Thoracic aorta (tissue), 2 donors: ENCODE results near the gene TMEM185A. TPM values are rescaled to one million over a fixed set of nuclear protein-coding genes. Genes with fewer than 3 reads are reported as not detected.
"Not testable (repeated sequence)": the region's sequence is repeated elsewhere in the genome, so short reads cannot be mapped to it uniquely, and the experiment has no call there.

Source experiments
- ATAC-seq: fragments of 150-250 bp; one replicate; pipeline ENCODE4 v1.8.0; 2017; ENCODE audit warnings: low read depth; ENCODE audit not compliant: insufficient number of reproducible peaks, low FRiP score
- DNase-seq: peaks from one replicate; pipeline ENCODE4 v3.0.0-alpha.2; 2020; ENCODE audit warnings: low spot score
- H3K27ac ChIP-seq, 2 donors: fragments of 200-600 bp; sonication (generic); 1 replicate in 1 of 2; 2 replicates in 1 of 2; pipeline ENCODE4 v1.5.1; 2016; ENCODE audit warnings: mild to moderate bottlenecking in 2 of 2, moderate library complexity in 2 of 2
- H3K27me3 ChIP-seq: fragments of 200-600 bp; sonication (generic); replicated peaks from 2 replicates; pipeline ENCODE4 v1.6.0; 2016; ENCODE audit warnings: mild to moderate bottlenecking; ENCODE audit not compliant: insufficient read depth
- H3K36me3 ChIP-seq: fragments of 200-600 bp; sonication (generic); one replicate; pipeline ENCODE4 v1.5.1; 2016
- H3K4me1 ChIP-seq, 2 donors: fragments of 200-600 bp; sonication (generic); 1 replicate in 1 of 2; 2 replicates in 1 of 2; pipeline versions ENCODE4 v1.5.1 to v1.6.0; 2016; ENCODE audit warnings: low read depth in 2 of 2, mild to moderate bottlenecking in 1 of 2; ENCODE audit not compliant: control insufficient read depth in 1 of 2
- H3K4me3 ChIP-seq: fragments of 200-600 bp; sonication (generic); 2 replicates; pipeline ENCODE4 v1.5.1; 2016; ENCODE audit warnings: mild to moderate bottlenecking
- H3K9me3 ChIP-seq: fragments of 200-600 bp; sonication (generic); 2 replicates; pipeline ENCODE4 v1.5.1; 2016
- CTCF ChIP-seq: fragments of 200-600 bp; sonication (generic); IDR thresholded peaks from one replicate; pipeline ENCODE4 v1.5.1; 2019; ENCODE audit warnings: antibody characterized with exemption
- total RNA-seq, 2 donors: library from RNA; depleted of rRNA; stranded (reverse); fragments of >200 nt; gene quantifications; one replicate each; pipeline versions ENCODE4 v1.1.0 to v1.2.3, GENCODE V29; 2016

TMEM185A gene
- total RNA-seq, 2 donors from 2014 or later = 17.6 to 21.5 TPM

GRCh38 chrX:149568701-149569296 lies 62.8 kb downstream of the TMEM185A start:
- Histone ChIP-seq H3K4me3 (no peak overlapping the region), H3K36me3 (no peaks in the 10 kb centered on the region), H3K27ac (peak overlapping the region in 1 of 2 donors; percentile 11), H3K4me1 (peaks cover 0 to 14% of the 10 kb centered on the region in 2 donors), H3K9me3 (no peaks in the 10 kb centered on the region), H3K27me3 (no peaks in the 10 kb centered on the region)
- DNase-seq (no peak), ATAC-seq (no peak)
- TF ChIP-seq CTCF = no peak

DNA sequence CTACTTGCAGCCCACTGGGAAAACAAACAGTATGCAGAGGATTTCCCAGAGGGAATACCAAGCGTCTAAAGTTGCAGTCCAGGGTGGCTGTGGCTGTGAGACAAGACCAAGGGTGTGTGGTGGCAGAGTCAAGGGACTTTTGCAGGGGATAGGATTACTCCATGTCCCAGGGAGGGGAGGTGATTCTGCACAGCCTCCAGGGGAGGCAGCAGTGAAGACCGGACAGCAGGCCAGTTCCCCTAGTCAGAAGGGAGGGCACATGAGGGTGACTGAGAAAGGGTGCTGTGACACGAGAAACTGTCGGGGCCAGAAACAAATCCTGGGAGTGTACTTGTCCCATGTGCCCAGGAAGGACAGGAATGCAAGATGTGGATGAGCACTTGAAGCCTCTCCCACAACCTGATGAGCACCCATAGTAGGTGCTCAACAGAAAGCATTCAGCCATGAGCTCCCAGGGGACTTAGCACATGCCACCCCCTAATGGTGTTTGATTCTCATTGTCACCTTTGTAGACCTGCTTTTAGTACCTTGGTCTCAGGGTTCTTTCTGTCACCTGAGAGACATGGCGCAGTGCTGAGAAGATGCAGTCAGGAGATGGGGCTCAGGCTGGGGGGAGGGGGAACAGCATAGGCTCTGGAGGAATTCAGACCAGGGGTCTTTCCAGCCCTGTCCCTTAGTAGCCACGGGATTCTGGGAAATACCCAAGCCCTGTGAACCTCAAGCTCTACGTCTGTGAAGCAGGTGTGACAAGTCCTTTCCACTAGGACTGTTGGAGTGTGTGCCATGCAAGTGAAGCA lies 63.8 kb downstream of the TMEM185A start:
- Histone ChIP-seq H3K4me3 (no peak overlapping the region), H3K27me3 (no peaks in the 10 kb centered on the region), H3K27ac (peak overlapping the region in 1 of 2 donors; percentile 11), H3K4me1 (peaks cover 0 to 14% of the 10 kb centered on the region in 2 donors), H3K9me3 (no peaks in the 10 kb centered on the region), H3K36me3 (no peaks in the 10 kb centered on the region)
- DNase-seq (no peak), ATAC-seq (no peak)
- TF ChIP-seq CTCF = no peak

GRCh38 chrX:149563359-149563758 lies 68.2 kb downstream of the TMEM185A start:
- H3K9me3 ChIP-seq = no peaks in the 10 kb centered on the region
- no peak overlapping the region for H3K4me3 ChIP-seq
- H3K36me3 ChIP-seq = no peaks in the 10 kb centered on the region
- no peak for TF ChIP-seq CTCF
- DNase-seq (no peak), ATAC-seq (no peak)
- H3K27ac ChIP-seq = no peak overlapping the region
- H3K4me1 ChIP-seq = peaks cover 0 to 5% of the 10 kb centered on the region in 2 donors
- no peaks in the 10 kb centered on the region for H3K27me3 ChIP-seq

DNA sequence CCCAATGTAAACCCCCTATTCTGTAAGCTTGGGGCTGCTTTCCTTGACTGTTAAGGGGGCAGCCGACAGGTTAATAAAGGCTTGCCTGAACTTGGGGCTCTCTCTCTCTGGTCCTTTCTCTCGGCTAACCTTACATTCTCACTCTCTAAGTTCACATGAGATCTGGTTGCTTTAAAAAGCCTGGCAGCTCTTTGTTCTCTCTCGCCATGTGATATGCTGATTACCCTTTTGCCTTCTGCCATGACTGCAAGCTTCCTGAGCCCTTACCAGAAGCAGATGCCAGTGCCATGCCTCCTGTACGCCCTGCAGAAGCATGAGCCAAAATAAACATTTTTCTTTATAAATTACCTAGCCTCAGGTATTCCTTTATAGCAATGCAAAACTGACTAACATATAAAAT lies 76.3 kb downstream of the TMEM185A start:
- H3K4me1 ChIP-seq, H3K27ac ChIP-seq, H3K4me3 ChIP-seq, DNase-seq, H3K9me3 ChIP-seq, H3K36me3 ChIP-seq, ATAC-seq, H3K27me3 ChIP-seq: not testable (repeated sequence)

DNA sequence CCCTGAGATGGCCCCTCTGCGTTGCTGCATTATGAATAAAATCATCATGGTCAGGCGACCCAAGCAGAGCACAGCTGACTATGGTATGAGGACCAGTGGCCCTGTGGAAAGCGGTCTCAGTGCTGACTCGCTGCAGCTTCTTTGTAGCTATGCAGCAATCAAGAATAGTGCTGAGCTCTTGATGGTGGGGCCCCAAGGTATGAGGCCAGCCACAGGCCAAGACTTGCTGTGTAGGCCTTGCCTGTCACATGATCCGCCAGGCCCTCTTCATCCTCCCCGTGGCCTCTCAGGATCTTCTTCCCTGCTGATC lies 79.7 kb downstream of the TMEM185A start:
- not testable (repeated sequence) for ATAC-seq, H3K9me3 ChIP-seq, H3K4me3 ChIP-seq, DNase-seq, H3K27me3 ChIP-seq, H3K4me1 ChIP-seq, H3K36me3 ChIP-seq, H3K27ac ChIP-seq

DNA sequence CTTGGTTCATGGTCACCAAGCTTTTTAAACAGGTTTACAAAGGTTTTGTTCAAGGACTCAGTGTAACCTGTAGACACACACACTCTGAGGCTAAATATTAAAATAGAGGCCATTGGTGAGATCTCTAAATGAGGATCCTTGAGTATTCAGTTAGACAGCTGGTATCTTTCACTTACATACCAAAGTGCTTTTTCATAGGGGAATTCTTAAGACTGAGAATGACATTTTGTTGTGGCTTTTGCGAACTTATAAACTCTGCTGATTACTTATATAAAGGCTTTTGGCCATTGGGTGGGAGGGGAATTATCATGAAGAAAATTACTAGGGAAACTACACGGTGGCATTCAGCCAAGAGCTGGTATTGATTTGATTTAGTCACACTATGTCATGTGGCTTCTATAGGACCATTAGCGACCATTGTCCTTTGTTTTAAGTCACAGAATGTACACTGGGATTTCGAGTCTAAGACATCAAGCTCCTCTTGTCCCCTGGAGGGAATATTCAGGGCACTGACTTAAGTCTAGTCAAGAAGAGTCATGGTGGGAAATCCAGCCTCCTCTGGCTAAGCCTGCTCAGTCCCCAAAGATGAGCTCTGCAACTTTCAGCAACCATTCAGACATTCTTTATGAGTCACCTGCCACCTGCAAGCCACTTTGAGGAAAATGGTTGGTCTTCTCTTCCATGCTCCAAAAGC lies 80.2 kb downstream of the TMEM185A start:
- not testable (repeated sequence) for H3K27ac ChIP-seq, H3K27me3 ChIP-seq, H3K4me1 ChIP-seq, H3K9me3 ChIP-seq, H3K4me3 ChIP-seq, DNase-seq, ATAC-seq, H3K36me3 ChIP-seq

DNA sequence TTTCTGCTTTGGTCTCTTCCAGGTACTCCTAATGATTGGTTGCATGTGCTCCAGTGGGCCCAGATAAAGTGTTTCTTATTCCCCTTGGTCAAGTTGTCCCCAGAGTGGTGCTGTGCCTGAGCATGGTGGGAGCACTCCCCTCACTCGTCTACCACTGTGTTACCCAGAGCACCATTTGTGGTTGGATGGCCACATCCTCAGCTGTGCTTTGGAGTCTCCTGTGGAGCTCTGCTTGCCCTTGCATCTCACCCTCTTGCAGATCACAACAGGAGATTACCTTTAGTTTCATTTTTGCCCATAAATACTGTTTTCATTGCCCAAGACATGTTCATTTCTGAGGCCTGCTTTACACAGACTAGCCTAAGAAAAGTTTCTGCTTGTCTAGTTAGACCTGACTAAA lies 81.1 kb downstream of the TMEM185A start:
- H3K36me3 ChIP-seq, ATAC-seq, H3K27ac ChIP-seq, H3K4me3 ChIP-seq, H3K4me1 ChIP-seq, DNase-seq, H3K27me3 ChIP-seq, H3K9me3 ChIP-seq: not testable (repeated sequence)

- not testable (repeated sequence) for H3K36me3 ChIP-seq, H3K9me3 ChIP-seq, H3K27ac ChIP-seq, ATAC-seq, H3K27me3 ChIP-seq, H3K4me3 ChIP-seq, DNase-seq, H3K4me1 ChIP-seq
Measured at GRCh38 chrX:149549701-149550100, 81.9 kb downstream of the TMEM185A start, which contains the start of gene HSFX3. Gene HSFX3, minus strand, starts transcription at chrX:149549924. Its CDS starts 72 bp downstream, at chrX:149549852.

DNA sequence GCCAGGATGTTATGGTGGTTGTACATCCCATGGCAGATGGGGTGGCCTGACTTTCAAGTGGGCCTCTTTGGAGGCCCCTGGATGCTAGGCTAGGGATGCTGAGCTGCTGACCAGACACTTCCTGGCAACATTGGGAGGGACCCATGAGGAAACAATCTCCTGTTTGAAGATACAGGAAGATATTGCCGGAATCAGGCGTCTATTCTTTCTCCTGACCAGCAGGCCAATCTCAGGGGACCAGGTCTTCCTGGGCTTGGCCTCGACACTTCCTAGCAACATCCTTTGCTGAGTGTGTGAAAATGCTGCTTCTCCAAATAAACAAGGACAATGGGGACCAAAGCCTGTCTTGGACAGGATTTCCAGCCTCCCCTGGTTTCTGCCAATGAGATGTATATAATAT lies 83.8 kb downstream of the TMEM185A start:
- H3K4me3 ChIP-seq, H3K27me3 ChIP-seq, H3K27ac ChIP-seq, H3K9me3 ChIP-seq, DNase-seq, H3K36me3 ChIP-seq, H3K4me1 ChIP-seq, ATAC-seq: not testable (repeated sequence)
